ENCODE results near the gene MKS1.

GRCh38 chr17:58192612-58193011, 26.4 kb downstream of the MKS1 start, which contains the start of gene EPX:
- TF ChIP-seq POLR2A (IDR thresholded peaks at IDR 0.05), result no peak
- TF ChIP-seq, protein P1, sequence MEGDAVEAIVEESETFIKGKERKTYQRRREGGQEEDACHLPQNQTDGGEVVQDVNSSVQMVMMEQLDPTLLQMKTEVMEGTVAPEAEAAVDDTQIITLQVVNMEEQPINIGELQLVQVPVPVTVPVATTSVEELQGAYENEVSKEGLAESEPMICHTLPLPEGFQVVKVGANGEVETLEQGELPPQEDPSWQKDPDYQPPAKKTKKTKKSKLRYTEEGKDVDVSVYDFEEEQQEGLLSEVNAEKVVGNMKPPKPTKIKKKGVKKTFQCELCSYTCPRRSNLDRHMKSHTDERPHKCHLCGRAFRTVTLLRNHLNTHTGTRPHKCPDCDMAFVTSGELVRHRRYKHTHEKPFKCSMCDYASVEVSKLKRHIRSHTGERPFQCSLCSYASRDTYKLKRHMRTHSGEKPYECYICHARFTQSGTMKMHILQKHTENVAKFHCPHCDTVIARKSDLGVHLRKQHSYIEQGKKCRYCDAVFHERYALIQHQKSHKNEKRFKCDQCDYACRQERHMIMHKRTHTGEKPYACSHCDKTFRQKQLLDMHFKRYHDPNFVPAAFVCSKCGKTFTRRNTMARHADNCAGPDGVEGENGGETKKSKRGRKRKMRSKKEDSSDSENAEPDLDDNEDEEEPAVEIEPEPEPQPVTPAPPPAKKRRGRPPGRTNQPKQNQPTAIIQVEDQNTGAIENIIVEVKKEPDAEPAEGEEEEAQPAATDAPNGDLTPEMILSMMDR (IDR thresholded peaks at IDR 0.05), result no peak
